B cell (primary cell): ENCODE data around the gene WT1. TPM values are rescaled to one million over a fixed set of nuclear protein-coding genes. Genes with fewer than 3 reads are reported as not detected.

ENCODE experiments used
- ATAC-seq: fragments of 200-7000 bp; cut with Tn5 transposase; one replicate; pipeline ENCODE4 v1.10.0; 2021; ENCODE audit warnings: low read depth, mild to moderate bottlenecking, moderate number of reproducible peaks, moderate library complexity
- CTCF ChIA-PET: fragments of 350-600 bp; sonication (Branson Sonifier 250); formaldehyde crosslinking; loops from one replicate; lab custom pipeline; 2021; ENCODE audit warnings: antibody characterized with exemption, inconsistent platforms; lab: Charles Lee
- POLR2A ChIA-PET: fragments of 350-600 bp; sonication (Branson Sonifier 250); formaldehyde crosslinking; loops from one replicate; lab custom pipeline; 2021; ENCODE audit warnings: antibody characterized with exemption; lab: Charles Lee
- DNase-seq: peaks from one replicate; pipeline ENCODE4 v3.0.0; 2013
- H2AFZ ChIP-seq: 2 replicates; pipeline ENCODE4 v1.6.1; 2012; ENCODE audit warnings: mild to moderate bottlenecking, low read depth, low read length; ENCODE audit not compliant: insufficient read depth, poor library complexity, severe bottlenecking
- H3K27ac ChIP-seq, 2 donors: 1 replicate in 1 of 2; 2 replicates in 1 of 2; pipeline ENCODE4 v1.5.1; 2012 to 2013; ENCODE audit warnings: low read length in 2 of 2, mild to moderate bottlenecking in 2 of 2, moderate library complexity in 1 of 2
- H3K27me3 ChIP-seq, 4 experiments: fragments of 200-600 bp in 1 of 4; sonication (generic) in 1 of 4; replicated peaks in 1 of 4; 1 replicate in 2 of 4; 2 replicates in 2 of 4; pipeline versions ENCODE4 v1.6.1 to v1.7.0; 2013 to 2016; ENCODE audit warnings: low read length in 3 of 4, mild to moderate bottlenecking in 2 of 4, mixed read lengths in 1 of 4, moderate library complexity in 1 of 4; ENCODE audit not compliant: insufficient read depth in 4 of 4, control insufficient read depth in 3 of 4; ENCODE audit errors: control extremely low read depth in 1 of 4
- H3K36me3 ChIP-seq, 2 experiments: replicated peaks in 1 of 2; 1 replicate in 1 of 2; 2 replicates in 1 of 2; pipeline versions ENCODE4 v1.6.1 to v1.7.1; 2013; ENCODE audit warnings: low read length in 1 of 2; ENCODE audit not compliant: insufficient read depth in 2 of 2, control insufficient read depth in 1 of 2; ENCODE audit errors: control extremely low read depth in 1 of 2, extremely low read depth in 1 of 2
- H3K4me1 ChIP-seq, 2 donors: fragments of 200-600 bp in 1 of 2; sonication (generic) in 1 of 2; 1 replicate in 1 of 2; 2 replicates in 1 of 2; pipeline versions ENCODE4 v1.5.1 to v1.6.1; 2013 to 2017; ENCODE audit warnings: low read length in 2 of 2; ENCODE audit not compliant: control insufficient read depth in 2 of 2, insufficient read depth in 2 of 2
- H3K4me2 ChIP-seq: replicated peaks from 2 replicates; pipeline ENCODE3; 2012; ENCODE audit warnings: mild to moderate bottlenecking, low read depth, low read length; ENCODE audit not compliant: poor library complexity, severe bottlenecking
- H3K4me3 ChIP-seq, 5 experiments: fragments of 200-600 bp in 1 of 5; sonication (generic) in 1 of 5; 1 replicate in 3 of 5; 2 replicates in 2 of 5; pipeline versions ENCODE4 v1.5.1 to v1.7.0; 2011 to 2016; ENCODE audit warnings: low read length in 4 of 5, mild to moderate bottlenecking in 4 of 5, low read depth in 2 of 5, control low read depth in 1 of 5, moderate library complexity in 1 of 5; ENCODE audit not compliant: insufficient read depth in 1 of 5; ENCODE audit errors: control extremely low read depth in 1 of 5, extremely low read depth in 1 of 5
- H3K79me2 ChIP-seq: fragments of 200-600 bp; sonication (generic); one replicate; pipeline ENCODE4 v1.6.0; 2016; ENCODE audit warnings: low read length; ENCODE audit not compliant: control insufficient read depth, insufficient read depth
- H3K9ac ChIP-seq: fragments of 200-600 bp; sonication (generic); 2 replicates; pipeline ENCODE4 v1.6.1; 2017; ENCODE audit warnings: mild to moderate bottlenecking, low read length, moderate library complexity
- H3K9me3 ChIP-seq, 3 donors: one replicate each; pipeline versions ENCODE4 v1.6.1 to v1.7.1; 2013; ENCODE audit warnings: low read length in 2 of 3; ENCODE audit not compliant: control insufficient read depth in 2 of 3, insufficient read depth in 1 of 3; ENCODE audit errors: control extremely low read depth in 1 of 3
- H4K20me1 ChIP-seq: 2 replicates; pipeline ENCODE4 v1.6.0; 2012; ENCODE audit warnings: mild to moderate bottlenecking, low read length; ENCODE audit not compliant: insufficient read depth, control insufficient read depth, poor library complexity, severe bottlenecking
- H3K27ac Mint-ChIP-seq: one replicate; pipeline ENCODE4 v1.8.0; 2021; ENCODE audit warnings: mixed read lengths
- H3K27me3 Mint-ChIP-seq: one replicate; pipeline ENCODE4 v1.8.0; 2021; ENCODE audit warnings: mixed read lengths
- H3K4me1 Mint-ChIP-seq: one replicate; pipeline ENCODE4 v1.8.0; 2021; ENCODE audit warnings: mixed read lengths
- H3K4me3 Mint-ChIP-seq: one replicate; pipeline ENCODE4 v1.8.0; 2021; ENCODE audit warnings: mixed read lengths
- H3K9me3 Mint-ChIP-seq: one replicate; pipeline ENCODE4 v1.8.0; 2022; ENCODE audit warnings: mixed read lengths; ENCODE audit not compliant: insufficient read depth
- EZH2 ChIP-seq: IDR thresholded peaks from 2 replicates; pipeline ENCODE4 v1.6.1; 2012; ENCODE audit warnings: borderline replicate concordance, low read depth, mild to moderate bottlenecking, moderate library complexity, low read length; ENCODE audit not compliant: insufficient read depth, poor library complexity, severe bottlenecking
- WGBS: methylation state at CpG from one replicate; pipeline ENCODE4 v1.1.5; 2013; ENCODE audit warnings: missing lambda C conversion rate; ENCODE audit not compliant: insufficient coverage; 5-methylcytosine and 5-hydroxymethylcytosine counted together
- intact Hi-C: fragments of 100-400 bp; cut with micrococcal nuclease; formaldehyde crosslinking; loops from one replicate; pipeline ENCODE4 v1.10.0; 2022
- polyA plus RNA-seq: library from polyadenylated mRNA; depleted of rRNA; stranded (reverse); fragments of >200 nt; gene quantifications from 2 replicates; pipeline ENCODE4 v1.2.3, GENCODE V29; 2012
- total RNA-seq, 2 donors: library from RNA; stranded (reverse); fragments of 120-200 nt in 1 of 2; gene quantifications; 1 replicate in 1 of 2; 2 replicates in 1 of 2; pipeline versions ENCODE4 v1.2.3 to v1.2.4, GENCODE V29; 2013 to 2022
- TF ChIP-seq, protein P1 (sequence below): fragments of 200-600 bp; IDR thresholded peaks from one replicate; pipeline ENCODE4 v1.8.0; 2022; ENCODE audit warnings: antibody characterized with exemption, mild to moderate bottlenecking

The WT1 gene
- total and polyA plus RNA-seq, 2 donors (not counting 1 experiment from before 2014, with no cell fraction given) = not detected

DNA sequence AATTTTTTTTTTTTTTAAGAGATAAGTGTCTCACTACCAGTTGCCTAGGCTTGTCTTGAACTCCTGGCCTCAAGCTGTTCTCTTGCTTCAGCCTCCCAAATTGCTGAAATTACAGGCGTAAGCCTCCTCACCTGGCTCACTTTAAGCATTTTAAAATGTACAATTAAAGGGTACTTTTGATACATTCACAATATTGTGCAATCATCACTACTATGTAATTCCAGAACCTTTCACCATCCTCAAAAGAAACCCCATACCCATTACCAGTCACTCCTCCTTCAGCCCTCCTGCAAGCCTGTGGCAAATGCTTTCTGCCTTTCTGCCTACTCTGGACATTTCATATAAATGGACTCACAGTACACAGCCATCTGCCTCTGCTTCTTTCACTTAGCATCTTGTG is 34.5 kb upstream of the WT1 start:
- no peaks in the 10 kb centered on the region for H3K9me3 Mint-ChIP-seq
- intact Hi-C loops = no loop called here
- no peak overlapping the region for H3K27ac Mint-ChIP-seq
- Histone ChIP-seq H3K4me2 (no peak overlapping the region), H3K27me3 (no peaks in the 10 kb centered on the region), H3K36me3 (no peaks in the 10 kb centered on the region), H3K27ac (no peak overlapping the region), H3K9ac (no peak overlapping the region), H3K9me3 (no peaks in the 10 kb centered on the region), H3K4me1 (no peaks in the 10 kb centered on the region), H3K4me3 (no peak overlapping the region), H3K79me2 (no peaks in the 10 kb centered on the region), H2AFZ (no peak overlapping the region), H4K20me1 (no peaks in the 10 kb centered on the region)
- ATAC-seq (no peak), DNase-seq (no peak)
- CTCF ChIA-PET = no interaction called here
- TF ChIP-seq, protein P1, sequence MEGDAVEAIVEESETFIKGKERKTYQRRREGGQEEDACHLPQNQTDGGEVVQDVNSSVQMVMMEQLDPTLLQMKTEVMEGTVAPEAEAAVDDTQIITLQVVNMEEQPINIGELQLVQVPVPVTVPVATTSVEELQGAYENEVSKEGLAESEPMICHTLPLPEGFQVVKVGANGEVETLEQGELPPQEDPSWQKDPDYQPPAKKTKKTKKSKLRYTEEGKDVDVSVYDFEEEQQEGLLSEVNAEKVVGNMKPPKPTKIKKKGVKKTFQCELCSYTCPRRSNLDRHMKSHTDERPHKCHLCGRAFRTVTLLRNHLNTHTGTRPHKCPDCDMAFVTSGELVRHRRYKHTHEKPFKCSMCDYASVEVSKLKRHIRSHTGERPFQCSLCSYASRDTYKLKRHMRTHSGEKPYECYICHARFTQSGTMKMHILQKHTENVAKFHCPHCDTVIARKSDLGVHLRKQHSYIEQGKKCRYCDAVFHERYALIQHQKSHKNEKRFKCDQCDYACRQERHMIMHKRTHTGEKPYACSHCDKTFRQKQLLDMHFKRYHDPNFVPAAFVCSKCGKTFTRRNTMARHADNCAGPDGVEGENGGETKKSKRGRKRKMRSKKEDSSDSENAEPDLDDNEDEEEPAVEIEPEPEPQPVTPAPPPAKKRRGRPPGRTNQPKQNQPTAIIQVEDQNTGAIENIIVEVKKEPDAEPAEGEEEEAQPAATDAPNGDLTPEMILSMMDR = no peak
- no peak for TF ChIP-seq EZH2
- no peaks in the 10 kb centered on the region for H3K4me1 Mint-ChIP-seq
- peaks cover 18% of the 10 kb centered on the region for H3K27me3 Mint-ChIP-seq
- no peak overlapping the region for H3K4me3 Mint-ChIP-seq
- no CpG with 5 or more reads among the region's 1 CpG for WGBS
- POLR2A ChIA-PET = no interaction called here

DNA sequence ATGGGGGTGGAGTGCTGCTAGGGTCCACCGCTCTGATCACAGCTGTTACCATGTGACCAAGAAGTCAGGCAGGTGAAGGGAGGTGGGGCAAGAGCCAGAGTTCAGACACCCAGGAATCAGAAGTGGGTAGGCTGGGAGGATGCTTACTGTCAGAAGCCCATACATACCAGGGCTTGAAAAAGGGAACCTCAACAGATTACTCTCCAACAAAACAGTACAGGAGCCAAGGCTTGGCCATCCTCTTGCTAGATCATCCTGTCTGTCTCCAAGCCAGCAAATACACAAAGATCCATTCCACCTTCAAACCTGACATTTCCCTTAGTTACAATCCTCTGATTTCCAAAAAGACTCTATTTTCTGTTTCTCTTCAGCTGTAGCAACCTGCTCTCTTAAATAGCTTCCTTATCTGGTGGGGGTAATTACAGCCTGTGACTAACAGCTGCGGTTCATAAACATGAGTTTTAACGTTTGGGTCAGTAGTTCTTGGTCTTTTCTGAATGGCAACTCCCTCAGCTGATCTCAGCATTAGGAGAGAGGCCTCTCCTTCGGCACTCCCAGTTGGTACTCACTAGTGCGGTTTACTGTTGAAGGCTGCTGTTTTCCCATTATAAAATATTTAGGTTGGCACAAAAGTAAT is 31.1 kb upstream of the WT1 start:
- H3K36me3 ChIP-seq = no peaks in the 10 kb centered on the region
- WGBS = 69% methylated on average over 3 of the region's 5 CpGs
- H3K4me3 ChIP-seq = no peak overlapping the region
- H3K27ac ChIP-seq = no peak overlapping the region
- ATAC-seq (no peak), DNase-seq (no peak)
- no peaks in the 10 kb centered on the region for H3K4me1 ChIP-seq
- no peak overlapping the region for H2AFZ ChIP-seq
- no peak overlapping the region for H3K27ac Mint-ChIP-seq
- no peaks in the 10 kb centered on the region for H3K27me3 ChIP-seq
- H3K9me3 ChIP-seq = no peaks in the 10 kb centered on the region
- H3K4me1 Mint-ChIP-seq = no peaks in the 10 kb centered on the region
- no peak for TF ChIP-seq EZH2
- TF ChIP-seq, protein P1 = no peak
- H4K20me1 ChIP-seq = no peaks in the 10 kb centered on the region
- H3K9ac ChIP-seq = no peak overlapping the region
- H3K9me3 Mint-ChIP-seq = no peaks in the 10 kb centered on the region
- peaks cover 14% of the 10 kb centered on the region for H3K27me3 Mint-ChIP-seq
- CTCF ChIA-PET = no interaction called here
- intact Hi-C loops = no loop called here
- POLR2A ChIA-PET = no interaction called here
- no peaks in the 10 kb centered on the region for H3K79me2 ChIP-seq
- no peak overlapping the region for H3K4me3 Mint-ChIP-seq
- no peak overlapping the region for H3K4me2 ChIP-seq
